K562 (cell line): ENCODE data around the gene ALG1. TPM values are rescaled to one million over a fixed set of nuclear protein-coding genes. Genes with fewer than 3 reads are reported as not detected.

Experiments
- ATAC-seq: fragments of 200-7000 bp; cut with Tn5 transposase; 3 replicates; pipeline ENCODE4 v1.9.1; 2020; ENCODE audit warnings: moderate library complexity
- BruUV-seq: library from RNA; stranded (reverse); fragments of 400-500 nt; replicated peaks from 2 replicates; lab custom pipeline; 2021; lab: Mats Ljungman, UMichigan
- CTCF ChIA-PET: fragments of 300-600 bp; formaldehyde crosslinking; extraction: SDS; loops from one replicate; lab custom pipeline; 2021; ENCODE audit warnings: low intra/inter-chr PET ratio; lab: Yijun Ruan, JAX
- POLR2A ChIA-PET: fragments of 300-600, 350-650 bp; sonication (Branson Sonifier 250); formaldehyde crosslinking; extraction: SDS; loops from one replicate; lab custom pipeline; 2021; ENCODE audit warnings: antibody characterized with exemption, inconsistent platforms; lab: Yijun Ruan, JAX
- DNase-seq, 4 experiments: peaks; one replicate each; pipeline versions ENCODE4 v3.0.0 to v3.0.0-alpha.2; 2011 to 2018; ENCODE audit warnings: low spot score in 3 of 4, mixed read lengths in 3 of 4; ENCODE audit errors: extremely low read depth in 1 of 4
- FAIRE-seq: peaks from 2 replicates; lab custom pipeline; 2011; peaks lifted over from hg19 to GRCh38; lab: Jason Lieb, UNC
- H2AFZ ChIP-seq: 2 replicates; pipeline ENCODE4 v1.6.0; 2011; ENCODE audit warnings: low read depth, low read length, control low read depth, inconsistent platforms
- H3K27ac ChIP-seq: fragments of 200-600 bp; 3 replicates; pipeline ENCODE4 v1.8.0; 2011; ENCODE audit warnings: low read depth, mild to moderate bottlenecking, control low read depth, inconsistent platforms, low read length, moderate library complexity, mixed read lengths; ENCODE audit errors: extremely low read depth
- H3K27me3 ChIP-seq, 2 experiments: fragments of 300-600 bp in 1 of 2; 2 replicates in 1 of 2; 3 replicates in 1 of 2; pipeline versions ENCODE4 v1.6.0 to v1.8.0; 2011; ENCODE audit warnings: inconsistent platforms in 2 of 2, low read length in 2 of 2, mild to moderate bottlenecking in 1 of 2, mixed read lengths in 1 of 2, moderate library complexity in 1 of 2; ENCODE audit not compliant: control insufficient read depth in 2 of 2, insufficient read depth in 2 of 2
- H3K36me3 ChIP-seq: fragments of 300-600 bp; 3 replicates; pipeline ENCODE4 v1.8.0; 2011; ENCODE audit warnings: mild to moderate bottlenecking, low read length, inconsistent platforms; ENCODE audit not compliant: control insufficient read depth, insufficient read depth
- H3K4me1 ChIP-seq, 2 experiments: fragments of 200-600 bp in 1 of 2; replicated peaks in 1 of 2; 2 replicates in 1 of 2; 3 replicates in 1 of 2; pipeline versions ENCODE4 v1.5.1 to v1.8.0; 2011; ENCODE audit warnings: inconsistent platforms in 2 of 2, low read length in 2 of 2, mild to moderate bottlenecking in 1 of 2, mixed read lengths in 1 of 2, moderate library complexity in 1 of 2; ENCODE audit not compliant: control insufficient read depth in 2 of 2, insufficient read depth in 2 of 2
- H3K4me2 ChIP-seq: 2 replicates; pipeline ENCODE4 v1.6.1; 2011; ENCODE audit warnings: low read length, control low read depth, inconsistent platforms, mixed read lengths; ENCODE audit not compliant: insufficient read depth
- H3K4me3 ChIP-seq: fragments of 200-600 bp; sonication (generic), shearing (Covaris generic); 2 replicates; pipeline ENCODE4 v1.5.1; 2016; ENCODE audit warnings: control low read depth, inconsistent platforms
- H3K79me2 ChIP-seq: fragments of 200-600 bp; 3 replicates; pipeline ENCODE4 v1.8.0; 2011; ENCODE audit warnings: low read length, inconsistent platforms; ENCODE audit not compliant: control insufficient read depth, insufficient read depth
- H3K9ac ChIP-seq, 2 experiments: 2 replicates each; pipeline versions ENCODE4 v1.6.0 to v1.6.1; 2011; ENCODE audit warnings: low read depth in 2 of 2, low read length in 2 of 2, control low read depth in 1 of 2, inconsistent platforms in 1 of 2, mild to moderate bottlenecking in 1 of 2, mixed read lengths in 1 of 2; ENCODE audit not compliant: insufficient read depth in 1 of 2
- H3K9me1 ChIP-seq: one replicate; pipeline ENCODE4 v1.6.0; 2011; ENCODE audit warnings: inconsistent platforms, mild to moderate bottlenecking, low read length, moderate library complexity; ENCODE audit not compliant: control insufficient read depth, insufficient read depth
- H3K9me3 ChIP-seq: replicated peaks from 2 replicates; pipeline ENCODE4 v1.5.1; 2011; ENCODE audit warnings: low read depth, low read length, inconsistent platforms; ENCODE audit not compliant: control insufficient read depth, insufficient read depth
- H4K20me1 ChIP-seq: replicated peaks from 2 replicates; pipeline ENCODE4 v1.6.1; 2011; ENCODE audit warnings: low read length, inconsistent platforms, mixed read lengths; ENCODE audit not compliant: control insufficient read depth, insufficient read depth
- CREB1 ChIP-seq, 2 experiments: sonication (generic) in 1 of 2; formaldehyde crosslinking in 1 of 2; IDR thresholded peaks; 2 replicates each; pipeline versions ENCODE4 v1.6.1 to v1.8.0; 2012 to 2022; ENCODE audit warnings: inconsistent platforms in 1 of 2, mild to moderate bottlenecking in 1 of 2, missing genetic modification reagents in 1 of 2, moderate library complexity in 1 of 2
- FOXA3 ChIP-seq, 2 experiments: fragments of 450-650 bp in 1 of 2; sonication (generic) in 1 of 2; formaldehyde crosslinking; IDR thresholded peaks in 1 of 2; conservative IDR thresholded peaks in 1 of 2; 2 replicates each; pipeline versions ENCODE4 v1.4.0 to v1.8.0; 2020 to 2022; ENCODE audit warnings: mild to moderate bottlenecking in 2 of 2, missing genetic modification reagents in 1 of 2
- NFIC ChIP-seq: fragments of 450-650 bp; IDR thresholded peaks from 2 replicates; pipeline ENCODE4 v1.6.1; 2017; ENCODE audit warnings: mild to moderate bottlenecking, inconsistent platforms
- NRF1 ChIP-seq, 2 experiments: fragments of 450-650 bp; IDR thresholded peaks in 1 of 2; conservative IDR thresholded peaks in 1 of 2; 2 replicates each; pipeline ENCODE4 v1.6.1; 2014; ENCODE audit warnings: mild to moderate bottlenecking in 2 of 2
- PCBP1 ChIP-seq: fragments of 200-400 bp; formaldehyde crosslinking; IDR thresholded peaks from 2 replicates; pipeline ENCODE4 v1.6.1; 2018; ENCODE audit warnings: mild to moderate bottlenecking, low read depth, low read length; ENCODE audit not compliant: poor library complexity, severe bottlenecking
- RAD21 ChIP-seq, 2 experiments: fragments of 250-450 bp in 1 of 2; fragments of 450-650 bp in 1 of 2; sonication (Bioruptor Pico) in 1 of 2; formaldehyde crosslinking in 1 of 2; IDR thresholded peaks in 1 of 2; conservative IDR thresholded peaks in 1 of 2; 2 replicates each; pipeline versions ENCODE4 v1.4.0 to v1.8.0; 2020 to 2022; ENCODE audit warnings: mild to moderate bottlenecking in 2 of 2, moderate library complexity in 1 of 2
- TAF15 ChIP-seq: fragments of 200-400 bp; formaldehyde crosslinking; IDR thresholded peaks from 2 replicates; pipeline ENCODE4 v1.6.1; 2017; ENCODE audit warnings: mild to moderate bottlenecking, low read depth, low read length, moderate library complexity
- TBP ChIP-seq: optimal IDR thresholded peaks from 2 replicates; pipeline ENCODE3; 2011; ENCODE audit warnings: low read depth, low read length, improper control_type of control experiment
- ZKSCAN1 ChIP-seq: fragments of 150-350 bp; IDR thresholded peaks from 2 replicates; pipeline ENCODE4 v1.6.1; 2016; ENCODE audit warnings: low read depth, low read length
- ZNF124 ChIP-seq: sonication (generic); formaldehyde crosslinking; IDR thresholded peaks from 2 replicates; pipeline ENCODE4 v1.8.1; 2022; ENCODE audit warnings: missing genetic modification reagents
- ZNF174 ChIP-seq: fragments of 250-450 bp; sonication (Bioruptor Pico); IDR thresholded peaks from 2 replicates; pipeline ENCODE4 v1.4.0; 2020; ENCODE audit warnings: mild to moderate bottlenecking
- ZNF561 ChIP-seq: fragments of 450-650 bp; formaldehyde crosslinking; conservative IDR thresholded peaks from 2 replicates; pipeline ENCODE4 v1.4.0; 2020; ENCODE audit warnings: mild to moderate bottlenecking, moderate library complexity
- WGBS: fragments of 100-300 bp; shearing (Covaris generic); methylation state at CpG from one replicate; pipeline ENCODE4 v1.1.6; 2016; ENCODE audit warnings: low coverage, mixed read lengths; ENCODE audit not compliant: insufficient coverage; ENCODE audit errors: missing lambda C conversion rate; 5-methylcytosine and 5-hydroxymethylcytosine counted together
- in situ Hi-C: fragments of 300-500 bp; cut with MboI; formaldehyde crosslinking; loops from 4 replicates; pipeline ENCODE4 v1.15.0; 2018; ENCODE audit warnings: inconsistent platforms, mixed read lengths
- intact Hi-C: fragments of 100-400 bp; cut with micrococcal nuclease; formaldehyde crosslinking; loops from 2 replicates; pipeline ENCODE4 v1.14.2; 2022
- polyA plus RNA-seq, 8 experiments: library from polyadenylated mRNA; depleted of rRNA in 4 of 8; stranded (reverse) in 5 of 8; unstranded in 3 of 8; fragments of >200 nt; fragmentation: Nextera tagmentation in 2 of 8; fragmentation: Illumina TruSeq in 1 of 8; extraction: Ambion mirVana in 2 of 8; extraction: Trizol in 1 of 8; gene quantifications; 2 replicates each; pipeline versions ENCODE4 v1.2.1 to v1.2.3, GENCODE V29; 2011 to 2014; ENCODE audit warnings: inconsistent platforms in 1 of 8, missing spikeins in 1 of 8
- total RNA-seq, 7 experiments: library from RNA; depleted of rRNA in 6 of 7; stranded (reverse); fragments of >200 nt in 6 of 7; fragmentation: Illumina TruSeq in 2 of 7; extraction: Trizol in 2 of 7; gene quantifications; 2 replicates each; pipeline versions ENCODE4 v1.2.1 to v1.2.3, GENCODE V29; 2011 to 2021; ENCODE audit warnings: low replicate concordance in 1 of 7
- TF ChIP-seq, protein P1 (sequence below): sonication (generic); formaldehyde crosslinking; IDR thresholded peaks from 2 replicates; pipeline ENCODE4 v1.8.0; 2022; ENCODE audit warnings: missing genetic modification reagents, mild to moderate bottlenecking, borderline replicate concordance
- TF ChIP-seq, protein P2 (sequence below): sonication (generic); formaldehyde crosslinking; IDR thresholded peaks from 2 replicates; pipeline ENCODE4 v1.8.0; 2023; ENCODE audit warnings: mild to moderate bottlenecking, missing genetic modification reagents

The ALG1 gene
- total and polyA plus RNA-seq, 9 of the 15 experiments (the other 6 are each of a cell fraction or from before 2014, with no cell fraction given), result 1.1 to 26.4 (median 18.3) TPM

- no TSS peak for BruUV-seq
- WGBS, result 0% methylated on average over 7 of the region's 7 CpGs
- Histone ChIP-seq H2AFZ (no peak overlapping the region), H3K9ac (no peak overlapping the region), H3K4me3 (no peak overlapping the region), H3K27ac (no peak overlapping the region), H3K27me3 (peaks cover 36 to 60% of the 10 kb centered on the region in 2 experiments; a peak in 4 of 5 replicates), H3K9me3 (no peaks in the 10 kb centered on the region), H3K79me2 (no peaks in the 10 kb centered on the region), H3K36me3 (no peaks in the 10 kb centered on the region), H4K20me1 (0 out of 2 replicates have a peak, but pooled peaks cover 4% of the 10 kb centered on the region), H3K4me2 (no peak overlapping the region)
- in situ Hi-C loops (no loop called here), intact Hi-C loops (no loop called here)
- POLR2A ChIA-PET, result interaction anchor here (1.0 kb wide), 1 partner anchor 11 kb away, joined by 3 read pairs; no protein-coding TSS in a partner anchor
- ATAC-seq, result no peak
- no peak for DNase-seq
- no peak for FAIRE-seq
- TF ChIP-seq ZNF124 (CRISPR knock-in tag) (no peak), TBP (no peak), RAD21 (CRISPR knock-in tag; conservative IDR thresholded peaks at IDR 0.05 in 1 of 2, IDR thresholded peaks at IDR 0.05 in 1 of 2) (no peak), FOXA3 (CRISPR knock-in tag; conservative IDR thresholded peaks at IDR 0.05 in 1 of 2, IDR thresholded peaks at IDR 0.05 in 1 of 2) (peak in 1 of 2 experiments; percentile 44; a peak in 1 of 4 replicates), ZKSCAN1 (no peak), NRF1 (conservative IDR thresholded peaks at IDR 0.05 in 1 of 2, IDR thresholded peaks at IDR 0.05 in 1 of 2) (peak; percentile 46 to 58; a peak in 3 of 4 replicates), TAF15 (no peak), CREB1 (IDR thresholded peaks at IDR 0.05) (no peak), CREB1 (CRISPR knock-in tag; IDR thresholded peaks at IDR 0.05) (no peak), NFIC (peak; percentile 16; the same call in 1 of the 2 replicates), ZNF174 (CRISPR knock-in tag) (no peak), PCBP1 (no peak), ZNF561 (CRISPR knock-in tag) (no peak)
- TF ChIP-seq, protein P1, sequence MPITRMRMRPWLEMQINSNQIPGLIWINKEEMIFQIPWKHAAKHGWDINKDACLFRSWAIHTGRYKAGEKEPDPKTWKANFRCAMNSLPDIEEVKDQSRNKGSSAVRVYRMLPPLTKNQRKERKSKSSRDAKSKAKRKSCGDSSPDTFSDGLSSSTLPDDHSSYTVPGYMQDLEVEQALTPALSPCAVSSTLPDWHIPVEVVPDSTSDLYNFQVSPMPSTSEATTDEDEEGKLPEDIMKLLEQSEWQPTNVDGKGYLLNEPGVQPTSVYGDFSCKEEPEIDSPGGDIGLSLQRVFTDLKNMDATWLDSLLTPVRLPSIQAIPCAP, result no peak
- TF ChIP-seq, protein P2, sequence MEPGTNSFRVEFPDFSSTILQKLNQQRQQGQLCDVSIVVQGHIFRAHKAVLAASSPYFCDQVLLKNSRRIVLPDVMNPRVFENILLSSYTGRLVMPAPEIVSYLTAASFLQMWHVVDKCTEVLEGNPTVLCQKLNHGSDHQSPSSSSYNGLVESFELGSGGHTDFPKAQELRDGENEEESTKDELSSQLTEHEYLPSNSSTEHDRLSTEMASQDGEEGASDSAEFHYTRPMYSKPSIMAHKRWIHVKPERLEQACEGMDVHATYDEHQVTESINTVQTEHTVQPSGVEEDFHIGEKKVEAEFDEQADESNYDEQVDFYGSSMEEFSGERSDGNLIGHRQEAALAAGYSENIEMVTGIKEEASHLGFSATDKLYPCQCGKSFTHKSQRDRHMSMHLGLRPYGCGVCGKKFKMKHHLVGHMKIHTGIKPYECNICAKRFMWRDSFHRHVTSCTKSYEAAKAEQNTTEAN (CRISPR knock-in tag), result no peak
- TF ChIP-seq, all 486 proteins: peak for 3
- CTCF ChIA-PET, result no interaction called here
- Histone ChIP-seq H3K4me1 (peaks cover 0 to 5% of the 10 kb centered on the region in 2 experiments; a peak in 2 of 5 replicates), H3K9me1 (no peaks in the 10 kb centered on the region)
Observed at GRCh38 chr16:5064915-5065314, 6.7 kb upstream of the ALG1 start.
